Neural progenitor cell (in vitro differentiated cells): ENCODE data around the gene C17orf100. TPM values are rescaled to one million over a fixed set of nuclear protein-coding genes. Genes with fewer than 3 reads are reported as not detected.
A peak's percentile ranks its signal among the peaks of the same experiment; 100 is the strongest.

Experiments used
- DNase-seq: peaks from one replicate; pipeline ENCODE4 v3.0.0-alpha.2; 2016; ENCODE audit warnings: low spot score
- H2AFZ ChIP-seq: fragments of 200-600 bp; sonication (generic); replicated peaks from 2 replicates; pipeline ENCODE4 v1.6.1; 2016; ENCODE audit warnings: antibody characterized with exemption
- H3F3A ChIP-seq: fragments of 200-600 bp; sonication (generic); 2 replicates; pipeline ENCODE4 v1.6.1; 2016; ENCODE audit warnings: antibody characterized with exemption, low read depth
- H3K27ac ChIP-seq: fragments of 200-600 bp; sonication (generic); 2 replicates; pipeline ENCODE4 v1.5.1; 2016; ENCODE audit warnings: mild to moderate bottlenecking
- H3K27me3 ChIP-seq: fragments of 200-600 bp; sonication (generic); 2 replicates; pipeline ENCODE4 v1.6.1; 2016; ENCODE audit warnings: mild to moderate bottlenecking, moderate library complexity
- H3K36me3 ChIP-seq: fragments of 200-600 bp; sonication (generic); 2 replicates; pipeline ENCODE4 v1.5.1; 2016
- H3K4me1 ChIP-seq: fragments of 200-600 bp; sonication (generic); 2 replicates; pipeline ENCODE4 v1.6.1; 2016; ENCODE audit warnings: mixed run types
- H3K4me2 ChIP-seq: fragments of 200-600 bp; sonication (generic); 2 replicates; pipeline ENCODE4 v1.6.1; 2016
- H3K4me3 ChIP-seq: fragments of 200-600 bp; sonication (generic); 2 replicates; pipeline ENCODE4 v1.5.1; 2016
- H3K79me2 ChIP-seq: fragments of 200-600 bp; sonication (generic); 2 replicates; pipeline ENCODE4 v1.6.1; 2016; ENCODE audit warnings: low read depth
- H3K9ac ChIP-seq: fragments of 200-600 bp; sonication (generic); 2 replicates; pipeline ENCODE4 v1.6.1; 2016
- H3K9me3 ChIP-seq: fragments of 200-600 bp; sonication (generic); 2 replicates; pipeline ENCODE4 v1.5.1; 2016; ENCODE audit warnings: low read depth
- H4K20me1 ChIP-seq: fragments of 200-600 bp; sonication (generic); 2 replicates; pipeline ENCODE4 v1.6.1; 2016; ENCODE audit warnings: low read depth
- H3K27ac Mint-ChIP-seq: 3 replicates; pipeline ENCODE4 v1.8.0; 2021; ENCODE audit warnings: mixed read lengths
- H3K27me3 Mint-ChIP-seq: 2 replicates; pipeline ENCODE4 v1.8.0; 2022; ENCODE audit warnings: low read depth, mild to moderate bottlenecking, inconsistent platforms, moderate library complexity, mixed read lengths; ENCODE audit not compliant: insufficient read depth
- H3K36me3 Mint-ChIP-seq: 3 replicates; pipeline ENCODE4 v1.8.0; 2021; ENCODE audit warnings: mixed read lengths
- H3K4me1 Mint-ChIP-seq: 3 replicates; pipeline ENCODE4 v1.8.0; 2021; ENCODE audit warnings: mixed read lengths
- H3K4me3 Mint-ChIP-seq: 3 replicates; pipeline ENCODE4 v1.8.0; 2021; ENCODE audit warnings: mild to moderate bottlenecking, moderate library complexity, mixed read lengths
- H3K9me3 Mint-ChIP-seq: 3 replicates; pipeline ENCODE4 v1.8.0; 2020; ENCODE audit warnings: mixed read lengths
- EZH2 ChIP-seq: fragments of 200-600 bp; sonication (generic); IDR thresholded peaks from 2 replicates; pipeline ENCODE4 v1.6.1; 2017; ENCODE audit warnings: antibody characterized with exemption, mild to moderate bottlenecking, moderate library complexity
- EZH2phosphoT487 ChIP-seq: fragments of 200-600 bp; sonication (generic); IDR thresholded peaks from 2 replicates; pipeline ENCODE4 v1.6.1; 2017; ENCODE audit warnings: antibody characterized with exemption
- total RNA-seq: library from RNA; depleted of rRNA; stranded (reverse); fragments of >200 nt; gene quantifications from 2 replicates; pipeline ENCODE4 v1.2.3, GENCODE V29; 2015; ENCODE audit warnings: low replicate concordance
- TF ChIP-seq, protein P1 (sequence below): fragments of 200-600 bp; sonication (generic); IDR thresholded peaks from 2 replicates; pipeline ENCODE4 v1.5.1; 2017; ENCODE audit warnings: antibody characterized with exemption, mild to moderate bottlenecking

Gene C17orf100
- total RNA-seq, 1 donor from 2014 or later, result 3.8 TPM

DNA sequence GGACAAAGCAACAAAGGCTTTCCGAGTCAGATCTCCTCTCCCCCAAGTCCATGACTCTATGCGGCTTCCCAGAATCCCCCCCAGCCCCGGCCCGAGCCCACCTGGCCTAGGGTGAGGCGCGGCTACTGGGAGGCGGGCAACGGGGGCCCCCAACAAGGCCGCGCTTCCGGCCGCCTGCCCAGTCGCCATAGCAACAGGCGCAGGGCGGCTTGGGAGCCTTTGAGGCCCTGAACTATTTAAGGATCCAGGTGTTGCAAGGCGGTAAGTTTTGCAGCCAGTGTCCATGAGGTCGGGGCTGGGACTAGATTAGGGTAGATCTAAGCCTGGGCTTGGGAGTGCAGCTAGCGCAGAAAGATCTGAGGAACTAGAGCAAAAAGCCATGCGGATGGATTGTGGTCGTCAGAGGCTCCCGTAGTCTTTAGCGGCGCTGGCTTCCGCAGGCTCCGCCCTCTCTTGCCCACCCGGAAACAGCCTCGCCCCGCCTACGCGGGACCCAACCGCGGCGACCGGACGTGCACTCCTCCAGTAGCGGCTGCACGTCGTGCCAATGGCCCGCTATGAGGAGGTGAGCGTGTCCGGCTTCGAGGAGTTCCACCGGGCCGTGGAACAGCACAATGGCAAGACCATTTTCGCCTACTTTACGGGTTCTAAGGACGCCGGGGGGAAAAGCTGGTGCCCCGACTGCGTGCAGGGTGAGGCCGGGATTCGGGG, 10.9 kb upstream of the C17orf100 start, which contains the start of the genes KIAA0753 and TXNDC17:
KIAA0753 (minus strand) TSS at position 176 of the 711 bp plus-strand sequence. CDS start 5,608 bp downstream, outside the sequence.
TXNDC17 (plus strand) TSS at position 525 of the 711 bp plus-strand sequence; CDS start at position 548, 23 bp downstream.
- Mint-ChIP-seq H3K4me3 (peak within 1 kb of the TSS; percentile 97), H3K27ac (peak within 1 kb of the TSS; percentile 100), H3K9me3 (no peaks in the 10 kb centered on the region), H3K27me3 (no peaks in the 10 kb centered on the region), H3K4me1 (peaks cover 27% of the 10 kb centered on the region), H3K36me3 (peaks cover 11% of the 10 kb centered on the region)
- peak within 1 kb of the TSS; percentile 75 for H3K4me3 ChIP-seq
- H3K4me1 ChIP-seq, result peaks cover 11% of the 10 kb centered on the region
- H3K36me3 ChIP-seq, result peaks cover 8% of the 10 kb centered on the region
- H3K27me3 ChIP-seq, result no peaks in the 10 kb centered on the region
- H4K20me1 ChIP-seq, result peaks cover 18% of the 10 kb centered on the region
- peak within 1 kb of the TSS; percentile 78 for H2AFZ ChIP-seq
- peak; percentile 93 for DNase-seq
- H3F3A ChIP-seq, result peaks cover 44% of the 10 kb centered on the region
- peaks cover 64% of the 10 kb centered on the region for H3K79me2 ChIP-seq
- H3K9me3 ChIP-seq, result no peaks in the 10 kb centered on the region
- TF ChIP-seq, protein P1, sequence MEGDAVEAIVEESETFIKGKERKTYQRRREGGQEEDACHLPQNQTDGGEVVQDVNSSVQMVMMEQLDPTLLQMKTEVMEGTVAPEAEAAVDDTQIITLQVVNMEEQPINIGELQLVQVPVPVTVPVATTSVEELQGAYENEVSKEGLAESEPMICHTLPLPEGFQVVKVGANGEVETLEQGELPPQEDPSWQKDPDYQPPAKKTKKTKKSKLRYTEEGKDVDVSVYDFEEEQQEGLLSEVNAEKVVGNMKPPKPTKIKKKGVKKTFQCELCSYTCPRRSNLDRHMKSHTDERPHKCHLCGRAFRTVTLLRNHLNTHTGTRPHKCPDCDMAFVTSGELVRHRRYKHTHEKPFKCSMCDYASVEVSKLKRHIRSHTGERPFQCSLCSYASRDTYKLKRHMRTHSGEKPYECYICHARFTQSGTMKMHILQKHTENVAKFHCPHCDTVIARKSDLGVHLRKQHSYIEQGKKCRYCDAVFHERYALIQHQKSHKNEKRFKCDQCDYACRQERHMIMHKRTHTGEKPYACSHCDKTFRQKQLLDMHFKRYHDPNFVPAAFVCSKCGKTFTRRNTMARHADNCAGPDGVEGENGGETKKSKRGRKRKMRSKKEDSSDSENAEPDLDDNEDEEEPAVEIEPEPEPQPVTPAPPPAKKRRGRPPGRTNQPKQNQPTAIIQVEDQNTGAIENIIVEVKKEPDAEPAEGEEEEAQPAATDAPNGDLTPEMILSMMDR, result no peak
- TF ChIP-seq EZH2phosphoT487, result no peak
- no peak for TF ChIP-seq EZH2
- peak within 1 kb of the TSS; percentile 95 for H3K4me2 ChIP-seq
- peak within 1 kb of the TSS; percentile 70 for H3K9ac ChIP-seq
- H3K27ac ChIP-seq, result peak within 1 kb of the TSS; percentile 54

GRCh38 chr17:6641247-6641863, 10.2 kb upstream of the C17orf100 start:
- peaks cover 10% of the 10 kb centered on the region for H3K36me3 Mint-ChIP-seq

GRCh38 chr17:6642592-6642991, 9.0 kb upstream of the C17orf100 start:
- no peaks in the 10 kb centered on the region for H3K27me3 Mint-ChIP-seq
- peak overlapping the region; percentile 75 for H3K4me3 ChIP-seq

More at GRCh38 chr17:6641247-6641863, 10.2 kb upstream of the C17orf100 start:
- H3K4me3 ChIP-seq, result peak overlapping the region; percentile 75
- TF ChIP-seq EZH2phosphoT487 (no peak), EZH2 (no peak)
- TF ChIP-seq, protein P1, result no peak
- H3K9me3 Mint-ChIP-seq, result no peaks in the 10 kb centered on the region
- peak overlapping the region; percentile 97 for H3K4me3 Mint-ChIP-seq
- no peaks in the 10 kb centered on the region for H3K27me3 Mint-ChIP-seq
- H4K20me1 ChIP-seq, result peaks cover 25% of the 10 kb centered on the region
- peak overlapping the region; percentile 62 for H3K27ac Mint-ChIP-seq
- H3K9me3 ChIP-seq, result no peaks in the 10 kb centered on the region
- H3K4me1 Mint-ChIP-seq, result peaks cover 27% of the 10 kb centered on the region
- peaks cover 45% of the 10 kb centered on the region for H3F3A ChIP-seq
- DNase-seq, result peak; percentile 88
- peaks cover 11% of the 10 kb centered on the region for H3K4me1 ChIP-seq
- no peaks in the 10 kb centered on the region for H3K27me3 ChIP-seq
- H3K4me2 ChIP-seq, result peak overlapping the region; percentile 95
- peaks cover 70% of the 10 kb centered on the region for H3K79me2 ChIP-seq
- peak overlapping the region; percentile 78 for H2AFZ ChIP-seq
- H3K9ac ChIP-seq, result peak overlapping the region; percentile 16
- H3K36me3 ChIP-seq, result peaks cover 8% of the 10 kb centered on the region
- peak overlapping the region; percentile 54 for H3K27ac ChIP-seq

More at GRCh38 chr17:6642592-6642991, 9.0 kb upstream of the C17orf100 start:
- peak overlapping the region; percentile 95 for H3K4me2 ChIP-seq
- peaks cover 31% of the 10 kb centered on the region for H4K20me1 ChIP-seq
- peaks cover 8% of the 10 kb centered on the region for H3K36me3 ChIP-seq
- H3K27me3 ChIP-seq, result no peaks in the 10 kb centered on the region
- H3K4me1 ChIP-seq, result peaks cover 11% of the 10 kb centered on the region
- no peak overlapping the region for H2AFZ ChIP-seq
- no peaks in the 10 kb centered on the region for H3K9me3 ChIP-seq
- peaks cover 45% of the 10 kb centered on the region for H3F3A ChIP-seq
- H3K27ac Mint-ChIP-seq, result no peak overlapping the region
- no peaks in the 10 kb centered on the region for H3K9me3 Mint-ChIP-seq
- no peak for DNase-seq
- peak overlapping the region; percentile 12 for H3K4me3 Mint-ChIP-seq
- peaks cover 7% of the 10 kb centered on the region for H3K36me3 Mint-ChIP-seq
- TF ChIP-seq EZH2, result no peak
- no peak for TF ChIP-seq EZH2phosphoT487
- TF ChIP-seq, protein P1, result no peak
- H3K27ac ChIP-seq, result no peak overlapping the region
- H3K9ac ChIP-seq, result no peak overlapping the region
- H3K4me1 Mint-ChIP-seq, result peaks cover 27% of the 10 kb centered on the region
- peaks cover 81% of the 10 kb centered on the region for H3K79me2 ChIP-seq
